Kidney glomerular epithelial cell (primary cell): Measurements from ENCODE around the gene CD53.
"Not testable (repeated sequence)": the region's sequence is repeated elsewhere in the genome, so short reads cannot be mapped to it uniquely, and the experiment has no call there.

ENCODE experiments used
- DNase-seq: peaks from one replicate; lab custom pipeline; 2025; lab: John Stamatoyannopoulos, UW

CD53 gene, protein sequence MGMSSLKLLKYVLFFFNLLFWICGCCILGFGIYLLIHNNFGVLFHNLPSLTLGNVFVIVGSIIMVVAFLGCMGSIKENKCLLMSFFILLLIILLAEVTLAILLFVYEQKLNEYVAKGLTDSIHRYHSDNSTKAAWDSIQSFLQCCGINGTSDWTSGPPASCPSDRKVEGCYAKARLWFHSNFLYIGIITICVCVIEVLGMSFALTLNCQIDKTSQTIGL

GRCh38 chr1:110872745-110873720 is at the start of gene CD53:
CD53 (plus strand) TSS chr1:110873148; CDS start chr1:110891409, 18,261 bp downstream.
- DNase-seq, result no peak

DNA sequence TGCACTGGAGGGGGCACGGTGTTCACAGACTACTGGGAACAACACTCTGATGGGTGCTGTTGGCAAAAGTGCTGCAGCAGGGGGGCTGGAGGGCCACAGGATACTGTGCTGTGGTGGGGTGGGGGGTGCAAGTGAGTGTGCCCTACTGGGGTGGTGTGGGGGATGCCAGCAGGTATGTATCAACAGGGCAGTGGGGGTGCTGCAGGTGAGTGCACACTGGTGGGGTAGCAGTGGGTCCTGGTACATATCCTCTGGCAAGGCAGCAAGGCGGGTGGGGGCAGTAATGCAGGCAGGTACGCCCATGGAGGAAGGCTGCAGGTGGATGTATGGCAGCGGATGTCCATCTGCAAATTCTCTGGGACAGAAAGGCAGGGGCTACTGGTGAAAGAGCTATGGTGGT is 48.8 kb upstream of the CD53 start:
- DNase-seq, result no peak

DNA sequence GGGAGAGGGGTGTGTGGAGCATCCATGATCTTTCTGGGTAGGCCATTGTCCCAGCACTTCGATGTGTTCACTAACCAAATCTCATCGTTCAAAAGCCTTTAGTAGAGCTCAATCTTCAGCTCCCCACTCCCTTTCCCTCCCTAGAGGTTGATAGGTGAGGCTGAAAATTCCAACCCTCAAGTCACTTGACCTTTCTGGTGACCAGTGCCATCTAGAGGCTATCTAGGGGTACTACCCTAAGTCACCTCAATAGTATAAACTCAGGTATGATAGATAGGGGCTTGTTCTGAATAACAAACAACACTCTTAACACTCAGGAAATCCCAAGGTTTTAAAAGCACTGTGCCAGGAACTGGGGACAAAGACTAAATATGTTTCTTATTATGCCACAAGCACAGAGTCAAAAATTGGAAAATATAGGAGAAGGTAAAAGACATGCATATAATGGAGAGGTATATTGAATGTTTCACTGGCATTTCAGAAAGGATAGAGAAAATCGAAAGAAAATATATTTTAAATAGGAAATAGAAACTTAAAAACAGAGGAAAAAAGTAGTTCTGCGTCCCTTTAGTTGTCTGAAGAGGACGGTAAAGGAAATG is 42.9 kb upstream of the CD53 start:
- DNase-seq, result peak; percentile 4

DNA sequence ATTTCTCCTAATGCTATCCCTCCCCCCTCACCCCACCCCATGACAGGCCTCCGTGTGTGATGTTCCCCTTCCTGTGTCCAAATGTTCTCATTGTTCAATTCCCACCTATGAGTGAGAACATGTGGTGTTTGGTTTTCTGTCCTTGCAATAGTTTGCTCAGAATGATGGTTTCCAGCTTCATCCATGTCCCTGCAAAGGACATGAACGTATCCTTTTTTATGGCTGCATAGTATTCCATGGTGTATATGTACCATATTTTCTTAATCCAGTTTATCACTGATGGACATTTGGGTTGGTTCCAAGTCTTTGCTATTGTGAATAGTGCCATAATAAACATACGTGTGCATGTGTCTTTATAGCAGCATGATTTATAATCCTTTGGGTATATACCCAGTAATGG is 39.2 kb upstream of the CD53 start:
- not testable (repeated sequence) for DNase-seq

DNA sequence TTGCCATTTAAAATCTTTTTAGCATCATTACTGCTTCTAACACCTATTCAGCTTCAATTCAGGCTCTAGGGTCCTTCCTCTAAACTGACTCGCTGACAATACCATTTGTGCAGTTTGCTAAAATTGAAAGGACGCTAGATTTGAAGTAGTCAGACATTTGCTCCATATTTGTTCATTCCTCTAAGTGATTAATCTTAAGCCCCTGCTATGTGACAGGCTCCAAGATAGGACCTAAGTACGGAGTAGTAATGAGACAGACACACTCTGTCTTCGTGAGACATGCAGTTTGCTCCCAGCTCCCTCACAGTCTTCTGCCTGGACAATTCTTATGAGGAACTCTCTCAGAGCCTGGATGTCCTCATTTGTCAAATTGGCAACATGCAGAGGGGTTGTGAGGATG is 26.1 kb upstream of the CD53 start:
- no peak for DNase-seq

- no peak for DNase-seq
These were observed 22.8 kb upstream of the CD53 start for GRCh38 chr1:110850145-110850544.

DNA sequence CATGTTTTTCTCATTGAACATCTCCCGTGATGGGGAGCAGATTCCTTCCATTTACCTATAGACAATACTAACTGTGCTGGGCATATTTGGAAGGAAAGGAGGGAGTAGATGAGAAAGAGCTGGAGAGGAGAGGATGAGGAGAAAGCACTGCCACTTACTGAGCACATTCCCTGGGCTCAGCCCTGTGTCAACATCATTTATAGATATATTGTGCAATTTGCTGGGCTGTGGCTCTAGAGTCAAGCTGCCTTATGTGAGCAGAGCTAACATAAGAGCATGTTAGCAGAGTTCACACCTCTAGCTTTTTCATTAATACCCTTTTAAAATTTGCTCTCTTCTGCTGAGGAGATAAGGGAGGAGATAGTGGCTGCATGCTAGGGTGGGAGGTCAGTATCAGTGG is 22.3 kb upstream of the CD53 start:
- no peak for DNase-seq

DNA sequence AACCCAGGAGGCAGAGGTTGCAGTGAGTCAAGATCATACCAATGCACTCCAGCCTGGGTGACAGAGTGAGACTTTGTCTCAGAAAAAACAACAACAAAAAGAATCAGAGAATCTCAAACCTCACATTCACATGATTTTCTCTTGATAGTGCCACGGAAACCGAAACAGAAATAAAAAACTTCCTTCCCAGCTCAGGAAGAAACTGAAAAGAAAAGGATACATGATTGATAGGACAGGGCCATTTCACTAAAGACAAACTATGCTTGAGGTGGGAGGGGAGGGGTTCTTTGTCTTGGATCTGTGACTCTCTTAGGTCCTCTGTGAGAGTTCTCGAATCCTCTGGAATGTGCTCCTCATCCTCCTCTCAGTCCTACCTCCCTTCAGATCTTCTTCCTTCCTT is 19.8 kb upstream of the CD53 start:
- DNase-seq, result no peak

DNA sequence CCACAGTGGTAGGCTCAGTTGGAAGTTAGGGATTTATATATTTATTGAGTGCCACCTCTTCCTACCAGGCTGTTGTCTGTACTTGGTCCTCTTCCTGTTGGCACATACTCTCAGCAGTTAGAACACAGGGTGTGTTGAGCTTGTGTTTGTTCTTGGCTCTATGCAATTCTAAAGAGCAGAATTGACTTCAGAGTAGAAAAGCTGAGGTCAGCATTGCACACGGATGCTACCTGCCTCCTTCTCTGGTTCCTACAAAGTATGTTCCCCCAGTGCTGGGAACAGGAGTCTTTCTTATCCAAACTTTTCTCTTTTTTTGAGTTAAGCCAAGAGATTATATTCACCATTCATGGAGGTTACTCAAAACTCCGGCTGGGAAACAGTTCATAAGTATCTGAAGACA is 16.5 kb upstream of the CD53 start:
- DNase-seq, result no peak

GRCh38 chr1:110857964-110858948 is 14.7 kb upstream of the CD53 start:
- DNase-seq, result no peak

GRCh38 chr1:110859062-110859461 is 13.9 kb upstream of the CD53 start:
- no peak for DNase-seq

DNA sequence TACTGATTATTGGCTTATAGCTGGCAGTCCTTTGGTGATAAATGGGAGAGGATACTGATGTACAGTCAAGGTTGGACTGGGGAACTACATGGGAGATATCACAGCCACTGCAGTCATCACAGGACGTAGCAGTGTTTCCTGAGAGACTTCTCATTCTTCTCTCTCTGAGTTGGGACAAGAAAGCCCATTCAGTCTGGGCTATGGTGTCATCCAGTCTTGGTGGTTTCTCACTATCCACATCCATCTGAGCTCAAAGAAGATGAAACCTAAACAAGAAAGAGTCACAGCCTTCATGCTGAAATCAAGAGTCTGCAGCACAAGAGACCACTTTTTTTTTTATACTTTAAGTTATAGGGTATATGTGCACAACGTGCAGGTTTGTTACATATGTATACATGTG is 12.8 kb upstream of the CD53 start:
- DNase-seq, result no peak

DNA sequence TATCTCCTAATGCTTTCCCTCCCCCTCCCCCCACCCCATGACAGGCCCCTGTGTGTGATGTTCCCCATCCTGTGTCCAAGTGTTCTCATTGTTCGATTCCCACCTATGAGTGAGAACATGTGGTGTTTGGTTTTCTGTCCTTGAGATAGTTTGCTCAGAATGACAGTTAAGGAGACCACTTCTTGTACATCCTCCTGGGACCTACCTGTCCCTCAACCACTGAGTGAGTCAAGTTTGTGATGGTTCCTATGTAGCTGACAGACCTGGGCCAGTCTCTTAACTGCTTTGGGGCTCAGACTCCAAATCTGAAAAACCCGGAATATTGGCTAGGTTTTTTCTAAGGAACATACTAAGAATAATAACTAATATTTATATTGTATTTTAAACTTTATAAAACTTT is 12.3 kb upstream of the CD53 start:
- not testable (repeated sequence) for DNase-seq

GRCh38 chr1:110861942-110862341 is 11.0 kb upstream of the CD53 start:
- DNase-seq, result not testable (repeated sequence)

- DNase-seq, result no peak
These were observed 8.7 kb upstream of the CD53 start for GRCh38 chr1:110864287-110864686.

DNA sequence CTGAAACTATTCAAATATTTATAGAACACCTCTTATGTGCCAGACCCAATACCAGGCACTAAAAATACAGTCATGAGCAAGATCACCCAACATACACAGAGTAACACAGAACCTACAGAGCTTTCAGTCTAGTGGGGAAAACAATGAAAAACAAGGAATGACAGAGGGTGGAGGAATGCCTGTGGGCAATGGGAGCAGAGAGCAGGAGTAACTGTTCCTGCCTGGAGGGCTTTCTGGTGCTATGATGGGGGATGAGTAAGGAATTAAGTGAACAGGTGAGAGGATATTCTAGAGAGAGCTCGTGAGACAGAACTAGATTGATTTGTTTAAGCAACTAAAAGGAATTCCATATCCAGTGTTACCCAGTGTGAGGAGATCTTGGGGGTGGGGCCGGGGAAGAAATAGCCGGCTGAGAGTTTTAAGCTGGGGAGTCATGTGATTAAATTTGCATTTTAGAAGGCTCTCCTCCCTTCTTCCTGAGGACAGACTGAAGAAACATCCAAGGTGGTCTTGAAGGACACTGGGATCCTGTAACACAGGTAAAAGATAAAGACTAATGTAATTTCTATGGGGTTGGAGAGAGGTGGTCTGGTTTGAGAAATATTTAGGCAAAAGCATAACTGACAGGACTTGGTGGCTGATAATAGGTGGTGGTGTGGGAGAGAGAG is 2.1 kb upstream of the CD53 start:
- DNase-seq, result no peak

DNA sequence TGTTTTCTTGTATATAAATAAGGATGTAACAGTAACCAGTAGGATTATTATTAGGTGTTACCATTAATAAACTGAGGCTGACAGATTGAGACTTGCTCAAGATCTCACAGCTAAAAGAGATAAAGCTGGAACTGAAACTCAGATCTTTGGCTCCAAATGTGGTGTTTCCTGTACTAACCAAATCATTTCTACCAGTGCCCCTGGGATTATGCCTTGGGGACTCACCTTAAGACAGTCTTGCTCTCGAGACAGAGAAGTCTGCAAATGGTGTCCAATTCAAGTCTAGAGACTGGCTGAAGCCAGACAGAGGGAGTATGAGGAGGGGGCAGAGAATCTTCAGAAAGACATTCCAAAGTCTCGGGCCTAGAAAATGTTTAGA is 593 bp upstream of the CD53 start:
- DNase-seq, result no peak

DNA sequence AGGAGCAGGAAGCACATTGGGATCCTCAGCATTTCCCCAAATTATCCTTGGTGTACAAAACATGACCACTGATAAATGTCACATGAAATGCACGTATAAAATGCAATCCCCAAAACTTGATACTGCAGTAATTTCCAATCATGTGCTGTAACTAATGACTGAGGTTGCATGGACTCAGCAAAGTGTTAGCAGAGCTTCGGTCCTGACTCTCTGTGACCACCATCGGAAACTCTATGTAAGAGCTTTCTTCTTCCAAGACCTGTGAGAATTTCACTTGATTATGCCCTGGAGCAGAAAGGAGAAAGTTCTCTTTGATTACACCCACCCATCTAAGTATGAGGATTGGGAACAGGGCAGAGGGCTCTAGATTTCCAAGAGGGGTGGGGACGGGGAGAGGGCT is 908 bp downstream of the CD53 start:
- no peak for DNase-seq

GRCh38 chr1:110874324-110875215 is 1.6 kb downstream of the CD53 start:
- DNase-seq, result no peak

- no peak for DNase-seq
These were observed 2.3 kb downstream of the CD53 start for GRCh38 chr1:110875216-110875731.
